Stimulated activated naive B cell treated with anti-CD40 and anti-IgM and Interleukin-4, amounts not matched to agents 10 μg/mL and 1 μg/mL and 100 μg/mL, for 72 hours (primary cell): ENCODE results near the gene OVAAL.
"Not testable (repeated sequence)": the region's sequence is repeated elsewhere in the genome, so short reads cannot be mapped to it uniquely, and the experiment has no call there.

Source experiments
- ATAC-seq, 2 donors: fragments of 150-1000 bp; cut with Tn5 transposase; replicated peaks; 2 replicates each; pipeline ENCODE4 v1.10.0; 2021; ENCODE audit warnings: moderate library complexity in 1 of 2
- DNase-seq: peaks from one replicate; pipeline ENCODE4 v3.0.0; 2021
- H3K27ac Mint-ChIP-seq: one replicate; pipeline ENCODE4 v1.8.0; 2022; ENCODE audit warnings: mild to moderate bottlenecking, mixed read lengths
- H3K27me3 Mint-ChIP-seq, 2 donors: one replicate each; pipeline ENCODE4 v1.8.0; 2022; ENCODE audit warnings: mixed read lengths in 2 of 2
- H3K36me3 Mint-ChIP-seq, 2 donors: one replicate each; pipeline ENCODE4 v1.8.0; 2022; ENCODE audit warnings: mixed read lengths in 2 of 2, mild to moderate bottlenecking in 1 of 2
- H3K4me1 Mint-ChIP-seq, 2 donors: one replicate each; pipeline ENCODE4 v1.8.0; 2022; ENCODE audit warnings: mixed read lengths in 2 of 2, mild to moderate bottlenecking in 1 of 2
- H3K4me3 Mint-ChIP-seq, 2 donors: one replicate each; pipeline ENCODE4 v1.8.0; 2022; ENCODE audit warnings: mild to moderate bottlenecking in 2 of 2, mixed read lengths in 2 of 2, moderate library complexity in 1 of 2
- H3K9me3 Mint-ChIP-seq, 2 donors: one replicate each; pipeline ENCODE4 v1.8.0; 2022; ENCODE audit warnings: mixed read lengths in 2 of 2, mild to moderate bottlenecking in 1 of 2

OVAAL gene

DNA sequence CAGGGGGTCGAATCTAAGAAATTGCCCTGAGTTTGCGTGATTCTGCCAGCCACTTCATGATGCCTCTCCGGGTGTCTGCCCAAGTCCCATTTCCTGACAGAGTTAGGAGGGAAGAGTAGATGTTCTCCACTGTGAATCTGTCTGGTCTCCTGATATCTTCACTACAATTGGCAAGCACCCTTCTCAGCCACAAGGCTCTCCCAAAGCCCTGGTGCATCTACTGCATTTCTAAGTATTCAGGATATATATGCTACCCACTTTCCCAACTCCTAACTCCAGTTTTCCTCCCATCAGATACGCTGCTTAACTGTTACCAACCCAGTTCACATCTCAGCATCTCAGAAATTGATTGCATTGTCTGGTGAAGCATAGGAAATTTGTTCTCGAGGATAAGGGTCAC, 25.9 kb upstream of the OVAAL start:
- no peaks in the 10 kb centered on the region for H3K27me3 Mint-ChIP-seq
- DNase-seq (no peak), ATAC-seq (no peak)
- no peak overlapping the region for H3K27ac Mint-ChIP-seq
- H3K36me3 Mint-ChIP-seq: no peaks in the 10 kb centered on the region
- H3K4me1 Mint-ChIP-seq: peaks cover 0 to 6% of the 10 kb centered on the region in 2 donors
- H3K4me3 Mint-ChIP-seq: no peak overlapping the region
- H3K9me3 Mint-ChIP-seq: no peaks in the 10 kb centered on the region

DNA sequence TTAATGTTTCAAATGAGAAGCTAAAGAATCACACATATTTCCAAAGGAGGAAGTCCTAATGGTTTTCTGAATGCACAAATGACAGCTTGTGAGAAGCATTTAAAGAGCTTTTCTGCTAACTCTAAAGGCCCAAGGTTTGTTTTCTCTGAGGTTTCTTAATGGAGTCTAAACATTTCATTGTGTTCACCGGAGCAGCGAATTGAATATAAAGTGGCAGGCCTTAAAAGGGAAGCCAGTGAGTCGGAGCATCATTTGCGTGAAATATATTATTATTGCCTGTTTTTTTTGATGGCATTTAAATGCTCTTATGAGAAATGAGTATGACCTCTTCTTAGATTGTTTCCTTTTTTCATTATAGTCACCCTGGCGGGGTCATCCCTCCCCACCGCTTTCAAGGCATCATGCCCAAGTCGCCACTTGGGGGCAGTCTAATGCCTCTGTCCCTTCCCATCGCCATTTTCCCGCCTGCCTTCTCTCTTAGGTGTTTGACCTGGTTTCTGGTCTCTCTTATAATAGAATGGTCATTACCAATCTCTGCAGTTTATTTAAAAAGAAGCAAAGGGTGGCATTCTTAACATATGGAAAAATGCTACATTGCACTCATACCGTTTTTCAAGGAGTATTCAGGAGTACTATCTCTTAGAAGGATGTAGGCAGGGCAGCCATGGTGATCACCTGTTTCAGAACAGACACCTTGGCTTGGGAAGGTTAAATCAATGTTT, 25.3 kb upstream of the OVAAL start:
- H3K9me3 Mint-ChIP-seq: no peaks in the 10 kb centered on the region
- ATAC-seq (peak; percentile 82 to 83), DNase-seq (peak; percentile 37)
- peaks cover 0 to 6% of the 10 kb centered on the region in 2 donors for H3K27me3 Mint-ChIP-seq
- H3K27ac Mint-ChIP-seq: no peak overlapping the region
- no peaks in the 10 kb centered on the region for H3K36me3 Mint-ChIP-seq
- no peak overlapping the region for H3K4me3 Mint-ChIP-seq
- peaks cover 0 to 6% of the 10 kb centered on the region in 2 donors for H3K4me1 Mint-ChIP-seq

DNA sequence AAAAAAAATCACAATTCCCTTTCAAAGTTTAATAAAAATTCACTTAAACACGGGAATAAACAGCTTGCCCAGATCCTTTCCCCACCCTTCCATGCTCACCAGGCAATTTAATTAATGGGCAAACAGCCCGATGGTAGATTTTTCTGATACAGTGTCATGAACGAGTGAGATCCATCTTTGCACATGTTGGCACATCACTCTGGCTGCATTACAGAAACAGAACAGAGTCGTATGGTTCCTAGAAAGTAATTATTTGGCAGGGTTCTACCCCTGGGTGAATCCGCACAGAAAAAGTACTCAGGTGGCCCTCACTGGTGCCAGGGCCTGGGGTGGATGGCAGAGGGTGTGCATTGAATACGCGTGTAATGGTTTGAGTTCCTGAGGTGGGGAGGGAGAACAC, 24.6 kb upstream of the OVAAL start:
- H3K27me3 Mint-ChIP-seq: peaks cover 0 to 10% of the 10 kb centered on the region in 2 donors
- H3K4me1 Mint-ChIP-seq: peaks cover 0 to 6% of the 10 kb centered on the region in 2 donors
- DNase-seq: no peak
- H3K36me3 Mint-ChIP-seq: no peaks in the 10 kb centered on the region
- no peak for ATAC-seq
- H3K4me3 Mint-ChIP-seq: no peak overlapping the region
- H3K9me3 Mint-ChIP-seq: no peaks in the 10 kb centered on the region
- no peak overlapping the region for H3K27ac Mint-ChIP-seq

DNA sequence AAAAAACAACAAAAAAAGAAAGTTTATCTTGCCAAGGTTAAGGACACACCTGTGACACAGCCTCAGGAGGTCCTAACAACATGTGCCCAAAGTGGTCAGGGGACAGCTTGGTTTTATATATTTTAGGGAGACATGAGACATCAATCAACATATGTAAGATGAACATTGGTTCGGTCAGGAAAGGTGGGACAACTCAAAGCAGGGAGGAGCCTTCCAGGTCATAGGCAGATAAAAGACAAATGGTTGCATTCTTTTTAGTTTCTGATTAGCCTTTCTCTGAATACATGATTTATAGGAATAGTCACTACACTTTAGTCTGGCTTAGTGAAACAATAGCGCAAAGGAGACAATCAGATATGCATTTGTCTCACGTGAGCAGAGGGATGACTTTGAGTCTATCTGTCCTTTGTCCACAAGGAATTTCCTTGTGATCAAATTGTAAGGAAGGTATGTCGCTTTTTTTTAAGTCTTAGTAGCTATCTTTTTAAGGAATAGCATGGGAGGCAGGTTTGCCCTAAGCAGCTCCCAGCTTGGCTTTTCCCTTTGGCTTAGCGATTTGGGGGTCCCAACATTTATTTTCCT, 23.3 kb upstream of the OVAAL start:
- ATAC-seq (no peak), DNase-seq (no peak)
- Mint-ChIP-seq H3K9me3 (no peaks in the 10 kb centered on the region), H3K27ac (no peak overlapping the region), H3K4me1 (peaks cover 0 to 6% of the 10 kb centered on the region in 2 donors), H3K36me3 (no peaks in the 10 kb centered on the region), H3K4me3 (no peak overlapping the region), H3K27me3 (peaks cover 0 to 10% of the 10 kb centered on the region in 2 donors)

DNA sequence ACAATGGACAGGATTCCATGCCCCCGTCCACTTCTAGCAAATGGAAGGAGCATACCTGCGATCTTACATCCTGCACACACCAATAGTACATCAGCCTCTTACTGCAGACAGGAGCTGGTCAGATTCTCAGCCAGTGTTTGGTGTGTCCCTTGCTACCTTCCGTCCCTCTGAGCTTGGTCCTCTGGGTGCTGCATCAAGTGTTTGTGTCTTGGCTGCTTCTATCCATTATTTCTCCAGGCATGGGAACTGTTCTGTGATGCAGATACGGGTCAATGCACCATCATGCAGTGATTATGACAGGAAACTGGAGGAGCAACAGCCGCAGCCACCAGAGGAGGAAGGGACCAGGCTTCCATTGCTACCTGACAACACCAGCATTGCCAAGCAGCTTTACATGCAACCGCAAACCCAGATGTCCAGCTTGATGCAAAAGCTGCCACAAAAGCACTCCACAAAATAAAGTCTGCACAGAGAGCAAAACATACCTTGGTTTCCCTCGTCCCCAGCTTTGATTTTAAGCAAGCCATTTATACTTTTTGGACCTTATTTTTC, 21.9 kb upstream of the OVAAL start:
- H3K4me3 Mint-ChIP-seq: no peak overlapping the region

DNA sequence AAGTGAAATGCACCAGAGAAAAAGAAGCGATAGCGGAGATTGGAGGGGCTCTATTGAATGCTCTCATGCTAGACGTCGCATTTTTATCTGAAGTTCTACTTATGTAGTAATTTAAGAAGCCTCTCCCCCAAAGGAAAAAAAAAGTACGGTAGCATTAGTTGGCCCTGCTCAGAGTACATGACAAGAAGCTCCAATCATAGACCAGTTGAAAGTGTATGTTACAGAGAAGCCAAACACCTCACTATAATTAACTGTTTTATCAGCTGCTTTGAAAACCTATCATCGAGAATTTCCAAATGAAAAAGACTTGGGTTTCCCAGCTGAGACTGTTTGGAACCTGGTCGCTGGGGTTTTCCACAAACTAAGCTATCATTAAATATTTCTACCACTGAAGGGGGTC, 19.6 kb upstream of the OVAAL start:
- H3K4me1 Mint-ChIP-seq: no peaks in the 10 kb centered on the region
- ATAC-seq (no peak), DNase-seq (no peak)
- H3K36me3 Mint-ChIP-seq: no peaks in the 10 kb centered on the region
- H3K27me3 Mint-ChIP-seq: peaks cover 0 to 15% of the 10 kb centered on the region in 2 donors
- no peak overlapping the region for H3K4me3 Mint-ChIP-seq
- no peak overlapping the region for H3K27ac Mint-ChIP-seq
- H3K9me3 Mint-ChIP-seq: no peaks in the 10 kb centered on the region

More for the DNA sequence above, 21.9 kb upstream of the OVAAL start:
- DNase-seq: no peak
- Mint-ChIP-seq H3K9me3 (no peaks in the 10 kb centered on the region), H3K4me1 (peaks cover 0 to 6% of the 10 kb centered on the region in 2 donors), H3K36me3 (no peaks in the 10 kb centered on the region), H3K27ac (no peak overlapping the region), H3K27me3 (peaks cover 0 to 10% of the 10 kb centered on the region in 2 donors)
- no peak for ATAC-seq

DNA sequence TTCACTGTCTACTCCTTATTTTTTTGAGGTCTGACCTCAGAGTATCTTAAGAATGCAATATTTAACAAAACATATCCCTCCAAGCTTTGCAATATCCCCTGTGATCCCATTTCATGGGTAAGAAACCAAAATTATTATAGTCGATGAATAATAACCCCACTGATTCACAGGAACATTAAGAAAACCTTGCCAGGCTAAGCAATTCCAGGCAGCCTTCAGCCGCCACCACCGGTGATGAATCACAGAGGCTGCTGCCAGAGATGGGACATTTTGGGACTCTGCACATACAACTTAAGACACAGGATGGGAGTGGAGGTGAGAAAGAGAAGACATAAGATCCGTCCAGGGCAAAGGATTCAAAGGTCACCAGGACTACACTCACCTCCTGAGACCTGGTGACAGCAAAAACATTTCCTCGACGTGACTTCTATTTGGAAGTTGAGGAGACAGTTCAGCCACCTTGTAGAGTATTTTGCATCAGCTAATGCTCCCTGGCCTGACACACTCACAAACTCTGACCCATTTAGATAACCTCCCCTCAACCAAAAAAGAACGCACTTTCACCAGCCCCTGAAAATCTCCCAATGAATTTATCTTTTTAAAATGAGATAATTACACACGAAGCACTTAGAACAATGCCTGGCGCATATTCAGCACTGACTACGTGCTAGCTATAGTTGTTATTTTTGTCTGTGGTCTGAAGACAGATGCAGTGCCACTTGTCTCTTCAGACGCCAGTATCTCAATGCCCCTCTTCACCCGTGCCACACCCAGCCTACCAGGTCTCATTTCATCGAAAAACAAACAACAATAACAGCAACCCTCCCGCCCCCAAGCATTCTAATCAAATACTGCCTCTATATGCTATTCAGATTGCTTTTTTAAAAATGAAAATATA, 17.8 kb upstream of the OVAAL start:
- Mint-ChIP-seq H3K4me1 (peaks cover 0 to under 1% of the 10 kb centered on the region in 2 donors), H3K27me3 (peaks cover 0 to 20% of the 10 kb centered on the region in 2 donors), H3K9me3 (no peaks in the 10 kb centered on the region), H3K27ac (no peak overlapping the region), H3K36me3 (no peaks in the 10 kb centered on the region), H3K4me3 (no peak overlapping the region)
- ATAC-seq: no peak
- DNase-seq: no peak

DNA sequence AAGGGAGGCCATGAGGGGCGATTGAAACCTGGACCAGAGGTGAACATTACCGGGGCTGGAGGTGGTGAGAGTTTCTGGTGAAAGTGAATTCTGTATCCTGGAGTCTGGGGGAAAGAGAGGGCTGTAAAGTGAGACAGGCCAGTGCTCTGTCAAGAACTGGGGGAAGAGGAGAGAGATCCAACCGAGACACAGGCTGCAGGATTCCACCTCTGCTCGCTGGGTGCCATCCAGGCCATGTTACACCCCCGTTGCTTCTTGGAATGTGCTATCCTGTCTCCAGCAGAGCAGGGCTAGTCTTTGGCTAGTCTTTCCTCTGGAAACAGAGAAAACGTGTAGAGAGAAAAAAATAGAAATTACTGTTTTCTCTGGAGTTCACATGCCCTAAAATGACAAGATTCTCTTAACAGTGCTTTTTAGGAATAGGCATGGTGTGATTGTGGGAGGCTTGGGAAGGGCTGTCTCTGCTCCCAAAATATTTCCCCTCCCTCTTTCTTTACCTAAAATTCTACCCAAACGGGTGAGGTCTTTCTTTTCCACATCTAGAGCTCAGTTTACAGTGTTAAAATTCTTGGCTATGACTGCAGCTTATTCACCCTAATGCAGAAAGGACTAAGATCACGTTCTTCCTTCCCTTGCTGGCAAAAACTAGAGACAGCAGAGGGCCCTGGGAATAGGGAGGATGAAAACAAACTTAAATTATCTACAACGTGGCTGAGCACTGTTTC, 16.5 kb upstream of the OVAAL start:
- Mint-ChIP-seq H3K4me3 (no peak overlapping the region), H3K4me1 (peaks cover 0 to 9% of the 10 kb centered on the region in 2 donors), H3K27ac (no peak overlapping the region), H3K9me3 (no peaks in the 10 kb centered on the region), H3K36me3 (no peaks in the 10 kb centered on the region), H3K27me3 (peaks cover 0 to 20% of the 10 kb centered on the region in 2 donors)
- no peak for ATAC-seq
- DNase-seq: no peak

DNA sequence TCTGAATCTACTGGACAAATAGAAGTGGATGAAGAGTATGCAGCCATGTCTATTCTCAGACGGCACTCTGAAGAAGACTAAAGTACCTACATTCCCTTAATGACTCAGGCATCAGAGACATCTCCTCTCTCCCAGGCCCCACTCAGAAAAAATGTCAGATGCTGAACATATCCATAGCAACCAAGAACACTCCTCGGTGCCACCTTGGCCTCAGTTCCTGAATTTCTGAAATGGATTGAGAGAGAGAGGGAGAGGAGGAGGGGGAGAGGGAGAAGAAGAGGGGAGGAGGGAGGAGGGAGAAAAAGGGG, 16.0 kb upstream of the OVAAL start:
- Mint-ChIP-seq H3K27me3 (peaks cover 0 to 20% of the 10 kb centered on the region in 2 donors), H3K4me3 (no peak overlapping the region), H3K27ac (no peak overlapping the region), H3K9me3 (no peaks in the 10 kb centered on the region), H3K4me1 (peaks cover 0 to 9% of the 10 kb centered on the region in 2 donors), H3K36me3 (no peaks in the 10 kb centered on the region)
- ATAC-seq (no peak), DNase-seq (no peak)

DNA sequence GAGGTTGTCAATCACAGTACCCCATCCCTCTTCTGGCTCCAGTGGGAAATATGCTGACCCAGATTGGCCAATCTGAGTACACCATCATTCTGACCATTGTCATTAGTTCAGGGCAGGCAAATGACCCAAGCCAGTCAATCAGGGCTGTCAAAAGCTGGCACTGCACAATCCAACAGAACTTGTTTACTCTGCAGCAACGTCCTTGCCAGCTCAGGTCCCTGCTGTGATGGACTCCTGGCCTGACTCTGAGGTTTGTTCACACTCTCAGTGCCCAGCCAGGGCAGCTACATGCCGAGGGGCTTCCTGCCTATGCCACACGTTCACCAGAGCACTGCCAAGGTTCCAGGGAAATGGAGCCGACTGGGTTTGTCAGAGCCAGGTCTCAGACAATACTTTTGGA, 14.7 kb upstream of the OVAAL start:
- Mint-ChIP-seq H3K4me1 (peaks cover 0 to 9% of the 10 kb centered on the region in 2 donors), H3K27me3 (peaks cover 0 to 9% of the 10 kb centered on the region in 2 donors), H3K9me3 (no peaks in the 10 kb centered on the region), H3K27ac (no peak overlapping the region), H3K36me3 (no peaks in the 10 kb centered on the region), H3K4me3 (no peak overlapping the region)
- DNase-seq: no peak
- ATAC-seq: no peak

DNA sequence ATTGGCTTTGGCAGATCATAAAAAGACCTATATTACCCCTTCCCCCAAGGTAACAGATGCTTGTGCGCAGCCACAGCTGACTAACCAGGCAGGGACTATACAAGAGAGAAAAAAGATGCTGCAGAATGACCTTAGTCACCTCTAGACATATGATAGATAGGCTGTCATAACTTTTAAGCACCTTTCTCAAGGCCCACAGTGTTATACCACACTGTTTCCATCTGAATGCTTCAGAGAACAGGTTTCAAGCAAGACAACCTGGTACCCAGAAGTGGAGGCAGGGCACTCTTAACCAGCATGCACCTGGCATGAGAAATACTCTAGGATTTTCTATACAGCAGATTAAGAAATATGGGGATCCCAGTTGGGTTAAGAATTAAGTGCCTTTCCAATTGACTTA, 12.8 kb upstream of the OVAAL start:
- peak in 1 of 2 donors; percentile 54 for ATAC-seq

DNA sequence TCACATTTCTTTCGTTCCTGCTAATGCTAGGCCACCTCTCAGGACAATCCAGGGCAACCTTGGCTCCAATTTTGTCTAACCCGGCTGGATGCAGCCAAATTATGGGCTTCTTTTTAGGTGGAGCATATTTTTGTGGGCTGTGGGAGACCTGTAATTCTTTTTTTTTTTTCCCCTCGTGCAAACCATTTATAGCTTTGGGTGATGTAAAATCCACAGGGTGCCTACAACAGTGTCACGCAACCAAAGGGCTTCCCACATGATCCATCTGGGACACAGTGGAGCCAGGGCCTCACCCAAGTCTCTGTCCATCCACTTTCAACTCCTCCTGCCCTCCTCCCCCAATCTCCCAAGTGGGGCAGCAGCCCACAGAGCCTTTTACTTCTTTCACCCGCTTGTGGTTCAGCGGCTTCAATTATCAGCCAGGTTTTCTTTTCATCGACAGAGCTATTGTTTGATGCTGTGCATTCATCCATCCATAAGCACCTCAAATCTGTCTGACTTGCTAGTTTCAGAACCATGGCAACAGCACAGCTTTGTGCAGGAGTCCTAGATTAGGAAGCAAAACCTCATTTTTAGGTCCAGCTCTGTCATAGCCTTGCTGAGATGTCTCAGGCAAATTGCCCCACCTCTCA, 10.0 kb upstream of the OVAAL start:
- Mint-ChIP-seq H3K36me3 (no peaks in the 10 kb centered on the region), H3K4me1 (peaks cover 0 to 9% of the 10 kb centered on the region in 2 donors), H3K27me3 (peaks cover 0 to 8% of the 10 kb centered on the region in 2 donors), H3K9me3 (no peaks in the 10 kb centered on the region), H3K4me3 (no peak overlapping the region), H3K27ac (no peak overlapping the region)
- ATAC-seq (no peak), DNase-seq (no peak)

More for the DNA sequence above, 12.8 kb upstream of the OVAAL start:
- H3K36me3 Mint-ChIP-seq: no peaks in the 10 kb centered on the region
- H3K27me3 Mint-ChIP-seq: peaks cover 0 to 9% of the 10 kb centered on the region in 2 donors
- no peak overlapping the region for H3K27ac Mint-ChIP-seq
- peaks cover 0 to 9% of the 10 kb centered on the region in 2 donors for H3K4me1 Mint-ChIP-seq
- H3K9me3 Mint-ChIP-seq: no peaks in the 10 kb centered on the region
- DNase-seq: no peak
- H3K4me3 Mint-ChIP-seq: no peak overlapping the region

DNA sequence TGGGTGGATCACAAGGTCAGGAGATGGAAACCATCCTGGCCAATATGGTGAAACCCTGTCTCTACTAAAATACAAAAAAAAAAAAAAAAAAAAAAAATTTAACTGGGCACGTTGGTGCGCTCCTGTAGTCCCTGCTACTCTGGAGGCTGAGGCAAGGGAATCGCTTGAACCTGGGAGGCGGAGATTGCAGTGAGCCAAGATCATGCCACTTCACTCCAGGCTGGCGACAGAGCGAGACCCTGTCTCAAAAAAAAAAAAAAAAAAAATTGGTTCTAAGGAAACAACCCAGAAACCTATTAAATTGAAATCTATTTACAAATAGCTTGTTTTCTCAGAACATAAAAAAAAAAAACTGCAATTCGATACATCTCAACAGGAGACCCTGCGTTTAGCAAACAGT, 9.0 kb upstream of the OVAAL start:
- not testable (repeated sequence) for H3K27ac Mint-ChIP-seq, DNase-seq, H3K27me3 Mint-ChIP-seq, H3K36me3 Mint-ChIP-seq, ATAC-seq, H3K4me1 Mint-ChIP-seq, H3K4me3 Mint-ChIP-seq, H3K9me3 Mint-ChIP-seq
